Fibroblast of villous mesenchyme (primary cell): ENCODE results near the gene DAW1. TPM values are rescaled to one million over a fixed set of nuclear protein-coding genes. Genes with fewer than 3 reads are reported as not detected.

Experiments
- DNase-seq: peaks from one replicate; pipeline ENCODE4 v3.0.0-alpha.2; 2010; ENCODE audit warnings: low read depth
- H3K4me3 ChIP-seq: 2 replicates; pipeline ENCODE4 v1.5.1; 2011; ENCODE audit warnings: low read depth, mild to moderate bottlenecking, low read length
- total RNA-seq: library from RNA; depleted of rRNA; stranded (reverse); fragments of >200 nt; gene quantifications from 2 replicates; pipeline ENCODE4 v1.2.3, GENCODE V29; 2012
- TF ChIP-seq, protein P1 (sequence below): IDR thresholded peaks from 2 replicates; pipeline ENCODE4 v1.5.1; 2012; ENCODE audit warnings: low read depth, mild to moderate bottlenecking, low read length; ENCODE audit not compliant: insufficient read depth

DAW1 gene
- total RNA-seq, 1 donor: not detected

DNA sequence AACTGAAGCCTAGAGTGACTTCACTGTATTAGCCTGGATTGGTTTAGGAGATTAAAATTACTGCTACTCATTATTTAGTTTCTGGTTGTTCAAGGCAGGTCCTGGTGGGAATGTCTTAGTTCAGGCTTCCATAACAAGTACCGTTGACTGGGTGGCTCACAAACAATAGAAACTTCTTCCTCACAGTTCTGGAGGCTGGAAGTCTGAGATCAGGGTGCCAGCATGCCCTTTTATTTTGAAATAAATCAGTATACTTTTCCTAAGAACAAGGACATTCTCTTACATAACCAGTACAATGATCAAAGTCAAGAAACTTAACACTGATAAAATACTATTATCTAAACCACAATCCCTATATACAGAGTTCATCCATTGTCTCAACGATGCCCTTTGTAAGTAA is 4.0 kb upstream of the DAW1 start:
- H3K4me3 ChIP-seq: no peak overlapping the region
- no peak for DNase-seq
- TF ChIP-seq, protein P1, sequence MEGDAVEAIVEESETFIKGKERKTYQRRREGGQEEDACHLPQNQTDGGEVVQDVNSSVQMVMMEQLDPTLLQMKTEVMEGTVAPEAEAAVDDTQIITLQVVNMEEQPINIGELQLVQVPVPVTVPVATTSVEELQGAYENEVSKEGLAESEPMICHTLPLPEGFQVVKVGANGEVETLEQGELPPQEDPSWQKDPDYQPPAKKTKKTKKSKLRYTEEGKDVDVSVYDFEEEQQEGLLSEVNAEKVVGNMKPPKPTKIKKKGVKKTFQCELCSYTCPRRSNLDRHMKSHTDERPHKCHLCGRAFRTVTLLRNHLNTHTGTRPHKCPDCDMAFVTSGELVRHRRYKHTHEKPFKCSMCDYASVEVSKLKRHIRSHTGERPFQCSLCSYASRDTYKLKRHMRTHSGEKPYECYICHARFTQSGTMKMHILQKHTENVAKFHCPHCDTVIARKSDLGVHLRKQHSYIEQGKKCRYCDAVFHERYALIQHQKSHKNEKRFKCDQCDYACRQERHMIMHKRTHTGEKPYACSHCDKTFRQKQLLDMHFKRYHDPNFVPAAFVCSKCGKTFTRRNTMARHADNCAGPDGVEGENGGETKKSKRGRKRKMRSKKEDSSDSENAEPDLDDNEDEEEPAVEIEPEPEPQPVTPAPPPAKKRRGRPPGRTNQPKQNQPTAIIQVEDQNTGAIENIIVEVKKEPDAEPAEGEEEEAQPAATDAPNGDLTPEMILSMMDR: no peak

DNA sequence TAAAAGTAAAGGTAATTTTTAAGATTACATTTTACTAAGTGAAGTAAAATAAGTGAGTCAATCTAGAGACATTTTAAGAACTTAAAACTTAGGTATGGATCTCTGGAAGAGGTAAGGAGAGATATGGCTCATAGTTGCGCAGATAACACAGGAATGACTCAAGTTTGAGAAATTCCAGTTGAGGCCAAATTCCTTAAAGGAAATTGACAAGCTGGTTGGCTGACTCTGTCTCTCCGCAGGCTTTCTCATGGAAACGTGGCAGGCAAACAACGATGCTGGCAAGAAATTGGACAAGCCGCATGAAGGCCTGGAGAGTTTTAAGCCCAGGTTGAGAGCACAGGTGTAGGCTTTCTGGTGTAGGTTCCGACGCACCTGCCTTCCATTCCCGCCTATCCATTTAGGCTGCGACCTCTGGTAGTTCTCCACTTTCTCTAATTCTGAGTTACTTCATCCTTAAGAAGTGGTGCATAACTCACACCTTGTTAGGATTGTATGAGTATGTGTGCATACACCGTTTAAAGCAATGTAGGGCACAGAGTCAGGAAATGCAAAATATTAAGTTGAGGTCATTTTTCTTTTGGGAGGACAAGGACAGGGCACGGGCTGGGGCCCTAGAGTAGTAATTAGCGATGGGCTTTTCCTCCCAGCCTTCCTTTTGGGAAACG is 589 bp upstream of the DAW1 start:
- TF ChIP-seq, protein P1: no peak
- peak overlapping the region; percentile 50 for H3K4me3 ChIP-seq
- DNase-seq: peak; percentile 71

DNA sequence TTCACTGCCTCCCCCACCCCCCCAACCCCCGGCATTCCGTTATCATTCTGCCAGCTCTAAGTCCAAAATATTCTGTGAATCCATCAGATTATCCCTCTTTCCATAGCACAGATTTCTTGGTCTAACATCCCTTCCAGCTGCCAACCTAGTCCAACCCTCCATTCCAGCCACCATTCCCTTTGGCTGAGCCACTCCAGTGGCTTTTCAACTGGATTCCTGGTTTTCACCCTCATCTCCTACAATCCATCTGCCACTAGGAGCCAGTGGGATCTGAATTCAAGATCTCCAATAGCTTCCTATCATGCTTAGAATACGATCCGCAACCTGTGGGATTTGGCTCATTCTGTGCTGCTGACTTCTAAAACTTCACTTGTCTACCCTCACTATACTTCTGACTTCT is 1.2 kb downstream of the DAW1 start:
- DNase-seq: no peak
- TF ChIP-seq, protein P1: no peak
- H3K4me3 ChIP-seq: no peak overlapping the region

DNA sequence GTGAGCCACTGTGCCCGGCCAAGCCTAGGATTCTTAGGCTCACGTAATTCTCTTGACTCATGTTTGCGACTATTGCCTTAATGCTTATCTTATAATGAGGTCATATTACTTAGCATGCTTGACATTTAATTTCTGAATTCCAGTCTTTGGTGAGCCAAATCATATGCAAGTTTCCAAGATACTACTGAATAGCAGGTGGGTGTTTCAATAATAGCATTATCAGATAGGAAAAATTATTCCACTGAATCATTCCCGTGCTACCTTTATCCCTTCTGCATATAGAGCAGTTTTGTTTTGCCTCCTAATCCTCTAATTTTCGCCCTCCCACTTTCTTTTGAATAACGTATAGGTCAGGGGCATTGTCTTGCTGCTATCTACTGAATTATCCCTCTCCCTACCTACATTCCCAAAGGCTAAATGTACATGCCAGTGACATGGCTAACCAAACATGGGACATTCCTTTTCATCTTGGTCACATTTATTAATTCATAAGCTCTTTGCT is 4.9 kb downstream of the DAW1 start:
- no peak for DNase-seq
- H3K4me3 ChIP-seq: no peak overlapping the region
- TF ChIP-seq, protein P1: no peak

DNA sequence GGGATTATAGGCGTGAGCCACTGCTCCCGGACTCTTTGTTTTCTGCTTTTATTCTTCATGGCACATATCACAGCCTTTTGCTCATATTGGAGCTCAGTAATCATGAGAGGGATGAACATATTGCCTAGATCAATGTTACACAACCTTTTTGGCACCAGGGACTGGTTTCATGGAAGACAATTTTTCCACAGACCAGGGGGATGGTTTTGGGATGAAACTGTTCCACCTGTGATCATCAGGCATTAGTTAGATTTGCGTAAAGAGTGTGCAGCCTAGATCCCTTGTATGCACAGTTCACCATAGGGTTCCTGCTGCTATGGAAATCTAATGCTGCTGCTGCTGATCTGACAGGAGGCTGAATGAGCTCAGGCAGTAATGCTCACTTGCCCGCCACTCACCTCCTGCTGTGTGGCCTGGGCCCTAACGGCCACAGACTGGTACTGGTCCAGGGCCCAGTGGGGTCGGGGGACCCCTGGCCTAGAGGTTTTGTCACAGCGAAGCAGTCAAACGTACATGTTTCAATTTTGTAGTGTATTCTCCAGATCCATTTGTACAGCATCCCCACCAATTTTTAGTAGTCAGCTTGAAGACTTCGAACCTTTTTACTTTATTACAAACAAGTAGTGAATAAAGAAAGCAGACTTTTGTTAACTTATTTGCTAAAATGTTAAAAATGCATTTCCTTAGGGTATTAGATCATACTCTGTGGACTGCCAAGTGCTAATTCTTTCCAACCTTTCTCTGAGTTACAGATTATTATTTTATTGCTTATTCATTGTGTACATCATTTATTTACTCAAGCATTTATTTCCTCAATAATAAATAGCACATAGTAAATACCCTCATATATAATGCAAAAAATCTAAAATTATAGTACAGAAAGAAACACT is 6.2 kb downstream of the DAW1 start:
- no peak for DNase-seq
- no peak overlapping the region for H3K4me3 ChIP-seq
- TF ChIP-seq, protein P1: no peak

DNA sequence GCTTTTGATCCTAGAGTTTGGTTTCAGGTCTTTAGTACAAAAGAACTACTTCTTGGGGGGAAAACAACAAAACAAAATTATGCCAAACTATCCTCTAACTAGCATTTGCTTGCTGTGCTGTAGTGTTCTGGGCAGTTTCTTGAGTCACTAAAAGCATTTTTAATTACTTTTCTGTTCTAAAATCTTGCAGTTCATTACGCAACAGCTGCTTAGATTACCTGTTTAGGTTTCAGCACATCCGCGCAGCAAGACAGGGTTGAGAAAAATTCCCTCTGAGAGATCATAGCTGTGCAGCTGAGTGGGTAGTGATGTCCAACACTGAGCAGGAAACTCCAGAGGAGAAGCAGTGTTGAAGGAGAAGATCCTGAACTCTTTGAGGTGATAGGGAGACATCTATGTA is 9.0 kb downstream of the DAW1 start:
- TF ChIP-seq, protein P1: no peak
- DNase-seq: peak; percentile 42
- H3K4me3 ChIP-seq: no peak overlapping the region
